ENCODE measurements around the gene IGF2.

IGF2 gene

GRCh38 chr11:2091786-2092463 lies 47.3 kb downstream of the IGF2 start:
- no peak for TF ChIP-seq ZFX (IDR thresholded peaks at IDR 0.05; ENCODE audit: borderline replicate concordance)
- TF ChIP-seq, protein P1, sequence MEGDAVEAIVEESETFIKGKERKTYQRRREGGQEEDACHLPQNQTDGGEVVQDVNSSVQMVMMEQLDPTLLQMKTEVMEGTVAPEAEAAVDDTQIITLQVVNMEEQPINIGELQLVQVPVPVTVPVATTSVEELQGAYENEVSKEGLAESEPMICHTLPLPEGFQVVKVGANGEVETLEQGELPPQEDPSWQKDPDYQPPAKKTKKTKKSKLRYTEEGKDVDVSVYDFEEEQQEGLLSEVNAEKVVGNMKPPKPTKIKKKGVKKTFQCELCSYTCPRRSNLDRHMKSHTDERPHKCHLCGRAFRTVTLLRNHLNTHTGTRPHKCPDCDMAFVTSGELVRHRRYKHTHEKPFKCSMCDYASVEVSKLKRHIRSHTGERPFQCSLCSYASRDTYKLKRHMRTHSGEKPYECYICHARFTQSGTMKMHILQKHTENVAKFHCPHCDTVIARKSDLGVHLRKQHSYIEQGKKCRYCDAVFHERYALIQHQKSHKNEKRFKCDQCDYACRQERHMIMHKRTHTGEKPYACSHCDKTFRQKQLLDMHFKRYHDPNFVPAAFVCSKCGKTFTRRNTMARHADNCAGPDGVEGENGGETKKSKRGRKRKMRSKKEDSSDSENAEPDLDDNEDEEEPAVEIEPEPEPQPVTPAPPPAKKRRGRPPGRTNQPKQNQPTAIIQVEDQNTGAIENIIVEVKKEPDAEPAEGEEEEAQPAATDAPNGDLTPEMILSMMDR (IDR thresholded peaks at IDR 0.05): no peak
- H3K27ac ChIP-seq: no peak overlapping the region

GRCh38 chr11:2091112-2091746 lies 48.0 kb downstream of the IGF2 start:
- no peak for TF ChIP-seq ZFX (IDR thresholded peaks at IDR 0.05; ENCODE audit: borderline replicate concordance)
- TF ChIP-seq, protein P1 (IDR thresholded peaks at IDR 0.05): no peak
- no peak overlapping the region for H3K27ac ChIP-seq

GRCh38 chr11:2090172-2091111 lies 48.7 kb downstream of the IGF2 start:
- TF ChIP-seq ZFX (IDR thresholded peaks at IDR 0.05; ENCODE audit: borderline replicate concordance): no peak
- TF ChIP-seq, protein P1 (IDR thresholded peaks at IDR 0.05): no peak
- H3K27ac ChIP-seq: no peak overlapping the region

DNA sequence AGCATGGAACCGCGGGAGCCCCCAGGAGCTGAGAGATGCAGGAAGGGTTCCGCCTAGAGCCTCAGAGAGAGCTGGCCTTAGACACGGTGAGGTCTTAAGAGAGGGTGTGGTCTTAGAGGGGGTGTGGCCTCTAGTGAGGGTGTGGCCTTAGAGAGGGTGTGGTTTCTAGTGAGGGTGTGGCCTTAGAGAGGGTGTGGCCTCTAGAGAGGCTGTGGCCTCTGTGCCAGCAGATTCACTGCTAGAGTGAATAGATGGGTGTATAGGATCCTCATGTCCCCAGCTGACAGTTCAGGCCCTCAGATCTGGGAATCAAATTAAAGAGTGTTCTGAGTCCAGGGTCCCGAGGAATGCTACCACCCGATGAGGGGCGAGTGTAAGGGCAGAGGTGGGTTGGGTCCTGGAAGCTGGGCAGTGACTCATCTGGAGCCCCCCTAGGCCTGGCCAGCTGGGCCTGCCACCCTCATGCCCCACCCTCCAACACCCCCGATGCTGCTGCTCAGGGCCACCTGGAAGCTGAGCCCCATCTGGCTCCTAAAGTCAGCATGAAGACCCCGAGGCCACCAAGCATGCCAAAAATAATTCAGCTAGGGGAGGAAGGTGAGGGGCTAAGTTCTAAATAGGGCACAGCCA lies 49.5 kb downstream of the IGF2 start:
- no peak overlapping the region for H3K27ac ChIP-seq
- no peak for TF ChIP-seq ZFX (IDR thresholded peaks at IDR 0.05; ENCODE audit: borderline replicate concordance)
- TF ChIP-seq, protein P1 (IDR thresholded peaks at IDR 0.05): no peak

DNA sequence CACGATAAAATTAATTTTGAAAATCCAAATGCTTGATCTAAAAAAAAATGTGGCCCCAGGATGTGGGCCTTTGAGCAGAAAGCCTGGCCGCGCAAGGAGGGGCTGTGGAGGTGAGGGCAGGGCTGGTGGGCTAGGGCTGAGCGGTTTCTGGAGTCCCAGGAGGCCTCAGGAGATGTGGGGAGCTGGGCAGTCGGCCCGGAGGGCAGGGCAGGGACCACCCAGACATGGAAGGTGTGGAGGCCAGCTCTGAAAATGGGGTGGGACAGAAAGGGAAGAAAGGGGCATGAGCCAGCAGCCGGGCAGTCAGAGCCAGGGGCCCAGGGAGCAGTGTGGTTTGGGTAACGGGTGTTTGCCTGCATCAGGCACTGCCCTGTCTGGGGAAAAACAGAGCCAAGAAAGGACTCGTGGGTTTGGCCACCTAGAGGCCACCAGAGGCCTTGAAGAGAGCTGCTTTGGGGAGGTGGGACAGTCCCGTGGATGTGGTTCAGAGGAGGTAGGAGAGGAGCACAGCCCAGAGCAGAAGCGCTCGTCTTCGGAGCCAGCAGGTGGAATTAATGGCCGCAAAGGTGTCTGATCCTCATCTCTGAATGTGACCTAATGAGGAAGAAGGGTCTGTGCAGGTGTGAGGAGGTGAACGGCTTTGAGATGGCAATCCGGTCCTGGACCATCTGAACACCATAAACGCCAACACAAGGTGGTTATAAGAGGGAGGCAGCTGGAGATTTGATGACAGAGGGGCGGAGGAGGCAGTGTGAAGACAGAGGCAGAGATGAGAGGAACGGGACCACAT lies 50.2 kb downstream of the IGF2 start:
- no peak overlapping the region for H3K27ac ChIP-seq
- TF ChIP-seq, protein P1 (IDR thresholded peaks at IDR 0.05): no peak
- TF ChIP-seq ZFX (IDR thresholded peaks at IDR 0.05; ENCODE audit: borderline replicate concordance): no peak

- TF ChIP-seq ZFX (IDR thresholded peaks at IDR 0.05; ENCODE audit: borderline replicate concordance): no peak
- TF ChIP-seq, protein P1 (IDR thresholded peaks at IDR 0.05): no peak
- H3K27ac ChIP-seq: no peak overlapping the region
Observed at GRCh38 chr11:2088284-2088683, 50.9 kb downstream of the IGF2 start.

Measured in 22Rv1 (cell line).